Adrenal gland (tissue), 5 donors: ENCODE results near the gene MAGI1.

ENCODE experiments used
- POLR2A ChIP-seq, 2 donors: fragments of 450-650 bp; IDR thresholded peaks; one replicate each; pipeline ENCODE4 v1.6.1; 2017; ENCODE audit warnings: antibody characterized with exemption in 2 of 2, mild to moderate bottlenecking in 2 of 2, moderate library complexity in 1 of 2
- TF ChIP-seq, protein P1 (sequence below), 6 experiments: fragments of 450-650 bp in 4 of 6; fragments of 200-600 bp in 2 of 6; sonication (generic) in 1 of 6; IDR thresholded peaks; 1 replicate in 5 of 6; 2 replicates in 1 of 6; pipeline versions ENCODE4 v1.5.1 to v1.8.0; 2016 to 2021; ENCODE audit warnings: antibody characterized with exemption in 6 of 6, mild to moderate bottlenecking in 2 of 6, moderate library complexity in 1 of 6
- donor health status: DM: no; HTN: no; CAD: no.

DNA sequence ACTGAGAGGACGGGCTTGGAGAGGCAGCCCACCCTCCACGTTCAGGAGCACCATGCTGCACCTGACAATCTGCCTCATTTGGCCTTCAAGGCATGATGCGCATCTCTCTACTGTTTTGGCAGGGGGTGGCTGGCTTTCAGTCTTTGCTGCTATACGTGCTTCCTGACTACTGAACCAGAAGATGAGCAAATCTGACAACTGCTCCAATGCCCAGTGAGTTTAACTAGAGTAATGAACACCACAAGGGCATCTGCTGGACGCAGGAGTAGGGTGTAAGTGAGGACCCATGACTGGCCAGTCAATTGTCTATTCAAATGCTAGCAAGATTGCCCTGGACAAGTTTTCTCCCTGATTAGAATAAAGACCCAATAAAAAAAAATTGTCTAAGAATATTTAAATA lies 335.7 kb downstream of the MAGI1 start:
- TF ChIP-seq, protein P1, sequence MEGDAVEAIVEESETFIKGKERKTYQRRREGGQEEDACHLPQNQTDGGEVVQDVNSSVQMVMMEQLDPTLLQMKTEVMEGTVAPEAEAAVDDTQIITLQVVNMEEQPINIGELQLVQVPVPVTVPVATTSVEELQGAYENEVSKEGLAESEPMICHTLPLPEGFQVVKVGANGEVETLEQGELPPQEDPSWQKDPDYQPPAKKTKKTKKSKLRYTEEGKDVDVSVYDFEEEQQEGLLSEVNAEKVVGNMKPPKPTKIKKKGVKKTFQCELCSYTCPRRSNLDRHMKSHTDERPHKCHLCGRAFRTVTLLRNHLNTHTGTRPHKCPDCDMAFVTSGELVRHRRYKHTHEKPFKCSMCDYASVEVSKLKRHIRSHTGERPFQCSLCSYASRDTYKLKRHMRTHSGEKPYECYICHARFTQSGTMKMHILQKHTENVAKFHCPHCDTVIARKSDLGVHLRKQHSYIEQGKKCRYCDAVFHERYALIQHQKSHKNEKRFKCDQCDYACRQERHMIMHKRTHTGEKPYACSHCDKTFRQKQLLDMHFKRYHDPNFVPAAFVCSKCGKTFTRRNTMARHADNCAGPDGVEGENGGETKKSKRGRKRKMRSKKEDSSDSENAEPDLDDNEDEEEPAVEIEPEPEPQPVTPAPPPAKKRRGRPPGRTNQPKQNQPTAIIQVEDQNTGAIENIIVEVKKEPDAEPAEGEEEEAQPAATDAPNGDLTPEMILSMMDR (IDR thresholded peaks at IDR 0.05), result no peak
- no peak for TF ChIP-seq POLR2A (IDR thresholded peaks at IDR 0.05)
